Upper lobe of left lung (tissue), 6 donors: ENCODE data around the gene RYR1. TPM values are rescaled to one million over a fixed set of nuclear protein-coding genes. Genes with fewer than 3 reads are reported as not detected.
"Not testable (repeated sequence)": the region's sequence is repeated elsewhere in the genome, so short reads cannot be mapped to it uniquely, and the experiment has no call there.

ENCODE experiments used
- ATAC-seq, 2 donors: fragments of 200-7000 bp; cut with Tn5 transposase; one replicate each; pipeline ENCODE4 v1.9.1; 2022; ENCODE audit warnings: mild to moderate bottlenecking in 2 of 2, moderate library complexity in 2 of 2; ENCODE audit not compliant: low FRiP score in 2 of 2
- DNase-seq, 2 donors: peaks; one replicate each; pipeline ENCODE4 v3.0.0-alpha.2; 2019 to 2020
- H3K27ac ChIP-seq, 4 donors: fragments of 200-600 bp; sonication (generic); one replicate each; pipeline ENCODE4 v1.5.1; 2016 to 2019
- H3K27me3 ChIP-seq, 4 donors: fragments of 200-600 bp; sonication (generic); one replicate each; pipeline ENCODE4 v1.5.1; 2017 to 2019
- H3K36me3 ChIP-seq, 4 donors: fragments of 200-600 bp; sonication (generic); one replicate each; pipeline ENCODE4 v1.5.1; 2016 to 2019
- H3K4me1 ChIP-seq, 4 donors: fragments of 200-600 bp; sonication (generic); one replicate each; pipeline ENCODE4 v1.5.1; 2018 to 2019
- H3K4me3 ChIP-seq, 4 donors: fragments of 200-600 bp; sonication (generic); one replicate each; pipeline ENCODE4 v1.5.1; 2017 to 2019; ENCODE audit warnings: mild to moderate bottlenecking in 2 of 4, moderate library complexity in 1 of 4
- H3K9me3 ChIP-seq, 4 donors: fragments of 200-600 bp; sonication (generic); one replicate each; pipeline ENCODE4 v1.5.1; 2018 to 2019
- CTCF ChIP-seq, 6 experiments: fragments of 450-650 bp in 4 of 6; fragments of 200-600 bp in 2 of 6; sonication (generic) in 2 of 6; IDR thresholded peaks; one replicate each; pipeline ENCODE4 v1.5.1; 2016 to 2019; ENCODE audit warnings: antibody characterized with exemption in 6 of 6
- EP300 ChIP-seq, 4 donors: sonication (generic); formaldehyde crosslinking; IDR thresholded peaks; one replicate each; pipeline ENCODE4 v1.5.1; 2017; ENCODE audit warnings: antibody characterized with exemption in 4 of 4, control low read depth in 2 of 4
- POLR2A ChIP-seq, 4 donors: fragments of 450-650 bp; IDR thresholded peaks; one replicate each; pipeline ENCODE4 v1.5.1; 2016 to 2017; ENCODE audit warnings: antibody characterized with exemption in 4 of 4, mild to moderate bottlenecking in 2 of 4
- POLR2AphosphoS5 ChIP-seq, 2 donors: sonication (generic); formaldehyde crosslinking; IDR thresholded peaks; one replicate each; pipeline ENCODE4 v1.5.1; 2017; ENCODE audit warnings: antibody characterized with exemption in 2 of 2
- WGBS, 2 donors: methylation state at CpG; one replicate each; pipeline ENCODE4 v1.1.5; 2017 to 2018; 5-methylcytosine and 5-hydroxymethylcytosine counted together
- total RNA-seq, 6 donors: library from RNA; depleted of rRNA in 4 of 6; stranded (reverse); fragments of >200 nt in 4 of 6; gene quantifications; one replicate each; pipeline versions ENCODE4 v1.1.0 to v1.2.1, GENCODE V29; 2016 to 2021
- donor health status: DM: no; HTN: no; CAD: no; lungs with moderate emphysema.
- donor health status: DM: no; HTN: yes; CAD: no; lungs with severe emphysema.

The RYR1 gene
- total RNA-seq, 6 donors from 2014 or later = 1.1 to 22.0 (median 5.5) TPM

- TF ChIP-seq POLR2A (IDR thresholded peaks at IDR 0.05) = no peak
- TF ChIP-seq POLR2AphosphoS5 (IDR thresholded peaks at IDR 0.05) = no peak
- TF ChIP-seq EP300 (IDR thresholded peaks at IDR 0.05) = no peak
- TF ChIP-seq CTCF (IDR thresholded peaks at IDR 0.05) = no peak
- DNase-seq = no peak
Measured at GRCh38 chr19:38405276-38405675, 28.2 kb upstream of the RYR1 start.

GRCh38 chr19:38409631-38410133 lies 23.8 kb upstream of the RYR1 start:
- ATAC-seq (peak in 1 of 2 donors; percentile 55), DNase-seq (no peak)
- Histone ChIP-seq H3K4me1 (peaks cover 0 to under 1% (median 0%) of the 10 kb centered on the region in 4 donors), H3K9me3 (no peaks in the 10 kb centered on the region), H3K27ac (no peak overlapping the region), H3K27me3 (no peaks in the 10 kb centered on the region), H3K4me3 (no peak overlapping the region), H3K36me3 (peaks cover 0 to 45% (median 12%) of the 10 kb centered on the region in 4 donors)
- 66 to 73% methylated on average over 7 of the region's 7 CpGs for WGBS, 2 donors
- TF ChIP-seq POLR2AphosphoS5 (IDR thresholded peaks at IDR 0.05) (no peak), EP300 (IDR thresholded peaks at IDR 0.05) (no peak), POLR2A (IDR thresholded peaks at IDR 0.05) (no peak), CTCF (IDR thresholded peaks at IDR 0.05) (no peak)

More at GRCh38 chr19:38405276-38405675, 28.2 kb upstream of the RYR1 start:
- ATAC-seq = no peak
- Histone ChIP-seq H3K4me1 (peaks cover 8 to 17% (median 12%) of the 10 kb centered on the region in 4 donors), H3K27me3 (no peaks in the 10 kb centered on the region), H3K4me3 (no peak overlapping the region), H3K27ac (no peak overlapping the region), H3K9me3 (no peaks in the 10 kb centered on the region), H3K36me3 (peaks cover 0 to 42% (median 11%) of the 10 kb centered on the region in 4 donors)
- WGBS, 2 donors = 87 to 97% methylated on average over 8 of the region's 8 CpGs

- not testable (repeated sequence) for DNase-seq, H3K27me3 ChIP-seq, H3K4me3 ChIP-seq, H3K27ac ChIP-seq, H3K4me1 ChIP-seq, H3K9me3 ChIP-seq, ATAC-seq
- 80 to 90% methylated on average over 6 of the region's 6 CpGs for WGBS, 2 donors
- peaks cover 0 to 38% (median 11%) of the 10 kb centered on the region in 4 donors for H3K36me3 ChIP-seq
Measured at GRCh38 chr19:38410407-38410806, 23.1 kb upstream of the RYR1 start.

- Histone ChIP-seq H3K27me3 (no peaks in the 10 kb centered on the region), H3K36me3 (peaks cover 0 to 31% (median 11%) of the 10 kb centered on the region in 4 donors), H3K27ac (no peak overlapping the region), H3K4me1 (no peaks in the 10 kb centered on the region), H3K4me3 (no peak overlapping the region), H3K9me3 (no peaks in the 10 kb centered on the region)
- ATAC-seq (peak in 1 of 2 donors; percentile 42), DNase-seq (no peak)
- TF ChIP-seq POLR2AphosphoS5 (IDR thresholded peaks at IDR 0.05) (no peak), EP300 (IDR thresholded peaks at IDR 0.05) (no peak), POLR2A (IDR thresholded peaks at IDR 0.05) (no peak), CTCF (IDR thresholded peaks at IDR 0.05) (no peak)
- WGBS, 2 donors = 90% methylated on average over 9 to 13 of the region's 13 CpGs
Measured at GRCh38 chr19:38411041-38411712, 22.3 kb upstream of the RYR1 start.

GRCh38 chr19:38411898-38412297 lies 21.6 kb upstream of the RYR1 start:
- WGBS, 2 donors = 86 to 90% methylated on average over 5 of the region's 5 CpGs
- ATAC-seq, H3K27ac ChIP-seq, DNase-seq, H3K9me3 ChIP-seq, H3K4me1 ChIP-seq, H3K4me3 ChIP-seq, H3K27me3 ChIP-seq: not testable (repeated sequence)
- peaks cover 0 to 24% (median 6%) of the 10 kb centered on the region in 4 donors for H3K36me3 ChIP-seq

GRCh38 chr19:38412491-38412890 lies 21.0 kb upstream of the RYR1 start:
- WGBS, 2 donors = 91% methylated on average over 4 to 8 of the region's 8 CpGs

More at GRCh38 chr19:38412491-38412890, 21.0 kb upstream of the RYR1 start:
- TF ChIP-seq EP300 (IDR thresholded peaks at IDR 0.05) (no peak), POLR2AphosphoS5 (IDR thresholded peaks at IDR 0.05) (no peak), CTCF (IDR thresholded peaks at IDR 0.05) (no peak), POLR2A (IDR thresholded peaks at IDR 0.05) (no peak)
- no peaks in the 10 kb centered on the region for H3K27me3 ChIP-seq
- ATAC-seq = no peak
- no peak overlapping the region for H3K27ac ChIP-seq
- peaks cover 0 to 18% (median 4%) of the 10 kb centered on the region in 4 donors for H3K36me3 ChIP-seq
- no peak for DNase-seq
- no peaks in the 10 kb centered on the region for H3K9me3 ChIP-seq
- no peak overlapping the region for H3K4me3 ChIP-seq
- peaks cover 2 to 5% (median 3%) of the 10 kb centered on the region in 4 donors for H3K4me1 ChIP-seq
